HEK293 (cell line): ENCODE results near the gene WWOX.

Experiments
- CTCF ChIA-PET: fragments of 350-600 bp; formaldehyde crosslinking; extraction: SDS; loops from one replicate; lab custom pipeline; 2021; ENCODE audit warnings: antibody characterized with exemption; lab: Yijun Ruan, JAX
- POLR2A ChIA-PET: fragments of 300-600 bp; formaldehyde crosslinking; extraction: SDS; loops from one replicate; lab custom pipeline; 2020; ENCODE audit warnings: antibody characterized with exemption, inconsistent platforms; lab: Yijun Ruan, JAX
- H3K27ac ChIP-seq: fragments of 200-500 bp; sonication (Bioruptor generic); 2 replicates; pipeline ENCODE4 v1.5.1; 2014; ENCODE audit warnings: low read depth, low read length, control low read depth, inconsistent platforms; ENCODE audit errors: extremely low read depth
- H3K36me3 ChIP-seq, 2 experiments: fragments of 200-500 bp in 1 of 2; sonication (Bioruptor generic) in 1 of 2; 1 replicate in 1 of 2; 2 replicates in 1 of 2; pipeline ENCODE4 v1.5.1; 2014 to 2017; ENCODE audit warnings: inconsistent platforms in 2 of 2, low read length in 2 of 2; ENCODE audit not compliant: control insufficient read depth in 2 of 2, insufficient read depth in 1 of 2
- H3K4me1 ChIP-seq: fragments of 200-500 bp; sonication (Bioruptor generic); 2 replicates; pipeline ENCODE4 v1.5.1; 2014; ENCODE audit warnings: mild to moderate bottlenecking, low read length, inconsistent platforms; ENCODE audit not compliant: control insufficient read depth, insufficient read depth
- H3K4me3 ChIP-seq: 2 replicates; pipeline ENCODE4 v1.5.1; 2011; ENCODE audit warnings: low read depth, mild to moderate bottlenecking, control low read depth, low read length, moderate library complexity
- H3K9me3 ChIP-seq: fragments of 200-500 bp; sonication (Bioruptor generic); 2 replicates; pipeline ENCODE4 v1.5.1; 2014; ENCODE audit warnings: low read depth, low read length, inconsistent platforms; ENCODE audit not compliant: control insufficient read depth, insufficient read depth
- CTCF ChIP-seq: fragments of 450-650 bp; formaldehyde crosslinking; IDR thresholded peaks from 2 replicates; pipeline ENCODE4 v1.5.1; 2016; ENCODE audit warnings: missing biosample characterization, missing genetic modification characterization
- HOXC10 ChIP-seq: sonication (generic); formaldehyde crosslinking; IDR thresholded peaks from 2 replicates; pipeline ENCODE4 v1.8.1; 2023; ENCODE audit warnings: mild to moderate bottlenecking, missing genetic modification reagents
- MEIS1 ChIP-seq: sonication (generic); formaldehyde crosslinking; IDR thresholded peaks from 2 replicates; pipeline ENCODE4 v1.8.1; 2022; ENCODE audit warnings: missing genetic modification reagents, mild to moderate bottlenecking, borderline replicate concordance
- REST ChIP-seq: fragments of 450-650 bp; formaldehyde crosslinking; IDR thresholded peaks from 2 replicates; pipeline ENCODE4 v1.5.1; 2016; ENCODE audit warnings: missing biosample characterization, missing genetic modification characterization
- SETDB1 ChIP-seq: IDR thresholded peaks from one replicate; pipeline ENCODE4 v1.6.1; 2017; ENCODE audit warnings: mild to moderate bottlenecking, low read length, moderate library complexity, mixed read lengths; ENCODE audit not compliant: insufficient read length
- SP7 ChIP-seq: fragments of 450-650 bp; formaldehyde crosslinking; IDR thresholded peaks from 2 replicates; pipeline ENCODE4 v1.5.1; 2016; ENCODE audit warnings: missing biosample characterization, missing genetic modification characterization
- ZNF138 ChIP-seq: fragments of 450-650 bp; formaldehyde crosslinking; IDR thresholded peaks from 2 replicates; pipeline ENCODE4 v1.5.1; 2016; ENCODE audit warnings: missing biosample characterization, missing genetic modification characterization, borderline replicate concordance
- ZNF175 ChIP-seq: fragments of 450-650 bp; formaldehyde crosslinking; IDR thresholded peaks from 2 replicates; pipeline ENCODE4 v1.5.1; 2016; ENCODE audit warnings: missing biosample characterization, missing genetic modification characterization
- ZNF292 ChIP-seq: fragments of 450-650 bp; formaldehyde crosslinking; IDR thresholded peaks from 2 replicates; pipeline ENCODE4 v1.5.1; 2016; ENCODE audit warnings: low read depth, missing biosample characterization, missing genetic modification characterization, borderline replicate concordance
- ZNF341 ChIP-seq: fragments of 450-650 bp; formaldehyde crosslinking; IDR thresholded peaks from 2 replicates; pipeline ENCODE4; 2016; ENCODE audit warnings: low read depth, missing biosample characterization, missing genetic modification characterization
- ZNF404 ChIP-seq: fragments of 450-650 bp; formaldehyde crosslinking; IDR thresholded peaks from 2 replicates; pipeline ENCODE4 v1.5.1; 2017; ENCODE audit warnings: missing biosample characterization, missing genetic modification characterization
- ZNF449 ChIP-seq: fragments of 450-650 bp; formaldehyde crosslinking; IDR thresholded peaks from 2 replicates; pipeline ENCODE4 v1.5.1; 2017; ENCODE audit warnings: missing biosample characterization, mild to moderate bottlenecking, missing genetic modification characterization, moderate library complexity
- ZNF488 ChIP-seq: fragments of 450-650 bp; formaldehyde crosslinking; IDR thresholded peaks from 2 replicates; pipeline ENCODE4 v1.5.1; 2016; ENCODE audit warnings: missing biosample characterization, missing genetic modification characterization
- ZNF513 ChIP-seq: fragments of 450-650 bp; IDR thresholded peaks from 2 replicates; pipeline ENCODE4 v1.5.1; 2018; ENCODE audit warnings: missing biosample characterization, missing genetic modification characterization
- ZNF585B ChIP-seq: fragments of 450-650 bp; formaldehyde crosslinking; IDR thresholded peaks from 2 replicates; pipeline ENCODE4 v1.5.1; 2016; ENCODE audit warnings: missing biosample characterization, missing genetic modification characterization
- ZNF621 ChIP-seq: fragments of 450-650 bp; formaldehyde crosslinking; IDR thresholded peaks from 2 replicates; pipeline ENCODE4 v1.5.1; 2017; ENCODE audit warnings: missing biosample characterization, missing genetic modification characterization
- ZNF791 ChIP-seq: fragments of 450-650 bp; formaldehyde crosslinking; IDR thresholded peaks from 2 replicates; pipeline ENCODE4 v1.5.1; 2016; ENCODE audit warnings: missing biosample characterization, missing genetic modification characterization
- ZSCAN23 ChIP-seq: fragments of 450-650 bp; formaldehyde crosslinking; IDR thresholded peaks from 2 replicates; pipeline ENCODE4 v1.5.1; 2016; ENCODE audit warnings: missing biosample characterization, missing genetic modification characterization
- ZSCAN5A ChIP-seq: fragments of 450-650 bp; formaldehyde crosslinking; IDR thresholded peaks from 2 replicates; pipeline ENCODE4 v1.5.1; 2016; ENCODE audit warnings: missing biosample characterization, missing genetic modification characterization

WWOX gene

GRCh38 chr16:78436846-78437245, 337.4 kb downstream of the WWOX start (continued):
- TF ChIP-seq ZSCAN23 (tag by site-specific recombination) (no peak), ZNF621 (no peak)

GRCh38 chr16:78437352-78437968, 338.0 kb downstream of the WWOX start:
- Histone ChIP-seq H3K9me3 (no peaks in the 10 kb centered on the region), H3K4me3 (no peak overlapping the region)
- TF ChIP-seq ZNF175 (tag by site-specific recombination) (no peak), ZNF138 (tag by site-specific recombination) (no peak), SP7 (tag by site-specific recombination) (no peak), ZNF513 (tag by site-specific recombination) (peak; percentile 68), ZNF449 (tag by site-specific recombination) (no peak), MEIS1 (no peak), SETDB1 (no peak), ZNF404 (tag by site-specific recombination) (no peak), CTCF (tag by site-specific recombination) (peak; percentile 38; the same call in 1 of the 2 replicates), HOXC10 (CRISPR knock-in tag) (no peak)
- TF ChIP-seq, all 188 proteins: peak for 2
- H3K27ac ChIP-seq, result no peak overlapping the region
- no peaks in the 10 kb centered on the region for H3K4me1 ChIP-seq
- POLR2A ChIA-PET, result interaction anchor here (0.6 kb wide), 1 partner anchor 126 kb away, joined by 4 read pairs; no protein-coding TSS in a partner anchor
- peaks cover 0 to 3% of the 10 kb centered on the region in 2 experiments; a peak in 1 of 3 replicates for H3K36me3 ChIP-seq
- CTCF ChIA-PET, result interaction anchor here (0.6 to 4.2 kb wide), 11 partner anchors 9 to 236 kb away, joined by 3 to 37 read pairs (median 4); no protein-coding TSS in a partner anchor

- no peak overlapping the region for H3K4me3 ChIP-seq
- H3K4me1 ChIP-seq, result no peaks in the 10 kb centered on the region
- ChIA-PET CTCF (interaction anchor here (0.6 to 4.2 kb wide), 9 partner anchors 10 to 236 kb away, joined by 3 to 37 read pairs (median 4); no protein-coding TSS in a partner anchor), POLR2A (interaction anchor here (0.6 kb wide), 1 partner anchor 125 kb away, joined by 4 read pairs; no protein-coding TSS in a partner anchor)
- H3K27ac ChIP-seq, result no peak overlapping the region
- H3K36me3 ChIP-seq, result no peaks in the 10 kb centered on the region
- no peaks in the 10 kb centered on the region for H3K9me3 ChIP-seq
- TF ChIP-seq ZNF341 (tag by site-specific recombination) (no peak), SETDB1 (no peak), REST (tag by site-specific recombination) (no peak), ZSCAN5A (no peak), ZNF488 (tag by site-specific recombination) (no peak), ZNF585B (no peak), ZNF292 (tag by site-specific recombination) (no peak), ZNF791 (no peak)
These were observed 338.8 kb downstream of the WWOX start for GRCh38 chr16:78438219-78438618.
